HepG2 (cell line): Measurements from ENCODE around the gene CMKLR1. TPM values are rescaled to one million over a fixed set of nuclear protein-coding genes. Genes with fewer than 3 reads are reported as not detected.

Experiments used
- ATAC-seq: fragments of 200-7000 bp; cut with Tn5 transposase; 3 replicates; pipeline ENCODE4 v1.9.1; 2020; ENCODE audit warnings: mild to moderate bottlenecking, moderate library complexity
- BruUV-seq: library from RNA; stranded (reverse); fragments of 400-500 nt; replicated peaks from 2 replicates; lab custom pipeline; 2021; lab: Mats Ljungman, UMichigan
- CTCF ChIA-PET: fragments of 300-600 bp; formaldehyde crosslinking; extraction: SDS; loops from one replicate; lab custom pipeline; 2021; ENCODE audit warnings: low total read pairs, inconsistent platforms, low intra/inter-chr PET ratio; lab: Yijun Ruan, JAX
- POLR2A ChIA-PET: fragments of 350-600 bp; sonication (Branson Sonifier 250); formaldehyde crosslinking; loops from one replicate; lab custom pipeline; 2020; ENCODE audit warnings: antibody characterized with exemption, inconsistent platforms; lab: Yijun Ruan, JAX
- DNase-seq: peaks from one replicate; pipeline ENCODE4 v3.0.0-alpha.2; 2015; ENCODE audit warnings: low spot score
- FAIRE-seq: peaks from 3 replicates; lab custom pipeline; 2011; peaks lifted over from hg19 to GRCh38; lab: Jason Lieb, UNC
- H2AFZ ChIP-seq: one replicate; pipeline ENCODE4 v1.6.1; 2011; ENCODE audit warnings: low read length, inconsistent platforms
- H3K27ac ChIP-seq: fragments of 300-600 bp; 3 replicates; pipeline ENCODE4 v1.8.0; 2011; ENCODE audit warnings: mixed run types, mild to moderate bottlenecking, mixed read lengths, low read length, inconsistent platforms; ENCODE audit not compliant: insufficient read depth; ENCODE audit errors: extremely low read length
- H3K27me3 ChIP-seq, 2 experiments: fragments of 200-600 bp in 1 of 2; 2 replicates in 1 of 2; 3 replicates in 1 of 2; pipeline versions ENCODE4 v1.6.0 to v1.8.0; 2011; ENCODE audit warnings: low read length in 2 of 2, mild to moderate bottlenecking in 2 of 2, moderate library complexity in 2 of 2, inconsistent platforms in 1 of 2; ENCODE audit not compliant: insufficient read depth in 2 of 2, control insufficient read depth in 1 of 2
- H3K36me3 ChIP-seq, 2 experiments: fragments of 200-600 bp in 1 of 2; replicated peaks in 1 of 2; 2 replicates in 1 of 2; 3 replicates in 1 of 2; pipeline versions ENCODE4 v1.5.1 to v1.8.0; 2011; ENCODE audit warnings: low read length in 2 of 2, inconsistent platforms in 1 of 2; ENCODE audit not compliant: insufficient read depth in 2 of 2, control insufficient read depth in 1 of 2
- H3K4me1 ChIP-seq: 2 replicates; pipeline ENCODE4 v1.5.1; 2012; ENCODE audit warnings: low read length, inconsistent platforms; ENCODE audit not compliant: insufficient read depth
- H3K4me2 ChIP-seq: 2 replicates; pipeline ENCODE4 v1.6.0; 2011; ENCODE audit warnings: low read depth, low read length, inconsistent platforms
- H3K4me3 ChIP-seq, 3 experiments: fragments of 200-600 bp in 1 of 3; sonication (generic), shearing (Covaris generic) in 1 of 3; replicated peaks in 1 of 3; 2 replicates each; pipeline ENCODE4 v1.5.1; 2011 to 2016; ENCODE audit warnings: low read length in 3 of 3, inconsistent platforms in 2 of 3, low read depth in 2 of 3, mild to moderate bottlenecking in 2 of 3, control low read depth in 1 of 3, mixed read lengths in 1 of 3; ENCODE audit not compliant: insufficient read depth in 1 of 3
- H3K79me2 ChIP-seq: one replicate; pipeline ENCODE4 v1.6.1; 2011; ENCODE audit warnings: low read length, inconsistent platforms; ENCODE audit not compliant: insufficient read depth
- H3K9ac ChIP-seq: 2 replicates; pipeline ENCODE4 v1.6.0; 2011; ENCODE audit warnings: mild to moderate bottlenecking, low read depth, low read length, inconsistent platforms; ENCODE audit not compliant: insufficient read depth
- H3K9me3 ChIP-seq: 2 replicates; pipeline ENCODE4 v1.5.1; 2012; ENCODE audit warnings: mild to moderate bottlenecking, low read length
- H4K20me1 ChIP-seq: 2 replicates; pipeline ENCODE4 v1.6.0; 2011; ENCODE audit warnings: inconsistent platforms, mild to moderate bottlenecking, low read length, moderate library complexity; ENCODE audit not compliant: insufficient read depth
- CCDC6 ChIP-seq: sonication (generic); formaldehyde crosslinking; IDR thresholded peaks from 2 replicates; pipeline ENCODE4 v1.8.1; 2022; ENCODE audit warnings: mild to moderate bottlenecking, missing genetic modification reagents, moderate library complexity
- GATAD2A ChIP-seq: IDR thresholded peaks from 2 replicates; pipeline ENCODE4 v1.6.1; 2016
- IRF2 ChIP-seq: IDR thresholded peaks from 2 replicates; pipeline ENCODE4 v1.6.1; 2018; ENCODE audit warnings: missing genetic modification reagents, missing compliant biosample characterization
- KDM1A ChIP-seq: IDR thresholded peaks from 2 replicates; pipeline ENCODE4 v1.6.1; 2016; ENCODE audit warnings: missing compliant biosample characterization
- KLF9 ChIP-seq: IDR thresholded peaks from 2 replicates; pipeline ENCODE4 v1.6.1; 2016; ENCODE audit warnings: low read depth
- NFIC ChIP-seq: IDR thresholded peaks from 2 replicates; pipeline ENCODE4 v1.6.1; 2012; ENCODE audit warnings: mild to moderate bottlenecking, low read length, inconsistent platforms
- PLRG1 ChIP-seq: fragments of 450-650 bp; conservative IDR thresholded peaks from 2 replicates; pipeline ENCODE4 v1.6.1; 2016
- SMARCC2 ChIP-seq: fragments of 450-650 bp; IDR thresholded peaks from 2 replicates; pipeline ENCODE4 v1.6.1; 2017; ENCODE audit warnings: antibody characterized with exemption, mild to moderate bottlenecking
- TCF7L2 ChIP-seq: IDR thresholded peaks from 2 replicates; pipeline ENCODE4 v1.6.1; 2011; ENCODE audit warnings: mild to moderate bottlenecking, low read depth, low read length, moderate library complexity
- ZBTB21 ChIP-seq: sonication (generic); formaldehyde crosslinking; IDR thresholded peaks from 2 replicates; pipeline ENCODE4 v1.4.0; 2020; ENCODE audit warnings: missing genetic modification reagents
- ZNF138 ChIP-seq: sonication (generic); formaldehyde crosslinking; IDR thresholded peaks from 2 replicates; pipeline ENCODE4 v1.5.0; 2020; ENCODE audit warnings: mild to moderate bottlenecking, low read depth, missing genetic modification reagents
- ZNF253 ChIP-seq: sonication (generic); formaldehyde crosslinking; IDR thresholded peaks from 2 replicates; pipeline ENCODE4 v1.8.0; 2022; ENCODE audit warnings: mild to moderate bottlenecking, missing genetic modification reagents, borderline replicate concordance
- ZNF629 ChIP-seq: sonication (generic); formaldehyde crosslinking; conservative IDR thresholded peaks from 2 replicates; pipeline ENCODE4 v1.5.0; 2020; ENCODE audit warnings: missing genetic modification reagents
- ZNF776 ChIP-seq: sonication (generic); formaldehyde crosslinking; IDR thresholded peaks from 2 replicates; pipeline ENCODE4 v1.4.0; 2020; ENCODE audit warnings: mild to moderate bottlenecking, missing genetic modification reagents
- ZZZ3 ChIP-seq: sonication (generic); formaldehyde crosslinking; IDR thresholded peaks from 2 replicates; pipeline ENCODE4 v1.4.0; 2020; ENCODE audit warnings: missing genetic modification reagents, mild to moderate bottlenecking, borderline replicate concordance
- WGBS: methylation state at CpG from one replicate; pipeline ENCODE4 v1.1.6; 2017; ENCODE audit warnings: low lambda C conversion rate; 5-methylcytosine and 5-hydroxymethylcytosine counted together
- in situ Hi-C: cut with HindIII; loops from 2 replicates; pipeline ENCODE4 v1.10.0; 2017; ENCODE audit warnings: low pct_unique_long_range_greater_than_20kb; ENCODE audit not compliant: extremely low pct_ligation_motif_present
- intact Hi-C: fragments of 100-400 bp; cut with micrococcal nuclease; formaldehyde crosslinking; loops from one replicate; pipeline ENCODE4 v1.10.0; 2022; ENCODE audit not compliant: unreplicated experiment
- polyA plus RNA-seq, 8 experiments: library from polyadenylated mRNA; depleted of rRNA in 3 of 8; stranded (reverse) in 7 of 8; unstranded in 1 of 8; fragments of >200 nt; fragmentation: Illumina TruSeq in 4 of 8; extraction: Trizol in 4 of 8; gene quantifications; 2 replicates each; pipeline versions ENCODE4 v1.2.1 to v1.2.3, GENCODE V29; 2011 to 2016; ENCODE audit warnings: low read depth in 4 of 8, missing spikeins in 1 of 8, mixed read lengths in 1 of 8; ENCODE audit not compliant: insufficient read depth in 1 of 8
- total RNA-seq, 5 experiments: library from RNA; depleted of rRNA; stranded (reverse); fragments of >200 nt; fragmentation: Illumina TruSeq; extraction: Trizol; gene quantifications; 2 replicates each; pipeline ENCODE4 v1.2.3, GENCODE V29; 2016; ENCODE audit warnings: low read depth in 1 of 5
- TF ChIP-seq, protein P1 (sequence below): IDR thresholded peaks from 2 replicates; pipeline ENCODE4 v1.6.1; 2016; ENCODE audit warnings: missing compliant biosample characterization, missing genetic modification reagents, borderline replicate concordance
- TF ChIP-seq, protein P2 (sequence below): sonication (generic); formaldehyde crosslinking; IDR thresholded peaks from 2 replicates; pipeline ENCODE4 v1.8.0; 2023; ENCODE audit warnings: mild to moderate bottlenecking, missing genetic modification reagents

The CMKLR1 gene
- total and polyA plus RNA-seq, 2 of the 13 experiments (the other 11 are each of a cell fraction or from before 2014, with no cell fraction given), result not detected

GRCh38 chr12:108360057-108360456 lies 20.9 kb upstream of the CMKLR1 start:
- intact Hi-C loops, result no loop called here

GRCh38 chr12:108358580-108358965 lies 19.5 kb upstream of the CMKLR1 start:
- no peaks in the 10 kb centered on the region for H3K79me2 ChIP-seq
- FAIRE-seq (no peak), ATAC-seq (no peak), DNase-seq (no peak)
- H3K9ac ChIP-seq, result no peak overlapping the region
- intact Hi-C loops (no loop called here), in situ Hi-C loops (no loop called here)
- H3K9me3 ChIP-seq, result no peaks in the 10 kb centered on the region
- ChIA-PET CTCF (no interaction called here), POLR2A (no interaction called here)
- H3K4me2 ChIP-seq, result no peak overlapping the region
- no peaks in the 10 kb centered on the region; a peak in 1 of 5 replicates for H3K27me3 ChIP-seq
- no peak overlapping the region for H3K4me3 ChIP-seq
- H4K20me1 ChIP-seq, result no peaks in the 10 kb centered on the region
- 28% methylated on average over 7 of the region's 7 CpGs for WGBS
- no peaks in the 10 kb centered on the region for H3K4me1 ChIP-seq
- no peak overlapping the region for H3K27ac ChIP-seq
- no peaks in the 10 kb centered on the region for H3K36me3 ChIP-seq
- BruUV-seq, result no TSS peak
- H2AFZ ChIP-seq, result no peak overlapping the region
- no peak for TF ChIP-seq ZNF138 (CRISPR knock-in tag)
- TF ChIP-seq IRF2 (CRISPR knock-in tag), result no peak
- TF ChIP-seq CCDC6 (CRISPR knock-in tag), result no peak
- TF ChIP-seq KLF9, result no peak
- no peak for TF ChIP-seq PLRG1
- no peak for TF ChIP-seq NFIC
- TF ChIP-seq ZZZ3 (CRISPR knock-in tag), result no peak
- TF ChIP-seq, protein P1, sequence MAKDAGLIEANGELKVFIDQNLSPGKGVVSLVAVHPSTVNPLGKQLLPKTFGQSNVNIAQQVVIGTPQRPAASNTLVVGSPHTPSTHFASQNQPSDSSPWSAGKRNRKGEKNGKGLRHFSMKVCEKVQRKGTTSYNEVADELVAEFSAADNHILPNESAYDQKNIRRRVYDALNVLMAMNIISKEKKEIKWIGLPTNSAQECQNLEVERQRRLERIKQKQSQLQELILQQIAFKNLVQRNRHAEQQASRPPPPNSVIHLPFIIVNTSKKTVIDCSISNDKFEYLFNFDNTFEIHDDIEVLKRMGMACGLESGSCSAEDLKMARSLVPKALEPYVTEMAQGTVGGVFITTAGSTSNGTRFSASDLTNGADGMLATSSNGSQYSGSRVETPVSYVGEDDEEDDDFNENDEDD, result no peak
- TF ChIP-seq ZBTB21 (CRISPR knock-in tag), result no peak
- no peak for TF ChIP-seq GATAD2A
- TF ChIP-seq TCF7L2, result no peak

More at GRCh38 chr12:108360057-108360456, 20.9 kb upstream of the CMKLR1 start:
- Histone ChIP-seq H3K9me3 (no peaks in the 10 kb centered on the region), H3K4me1 (no peaks in the 10 kb centered on the region), H4K20me1 (no peaks in the 10 kb centered on the region), H3K9ac (no peak overlapping the region), H3K36me3 (no peaks in the 10 kb centered on the region), H3K4me2 (no peak overlapping the region), H3K79me2 (no peaks in the 10 kb centered on the region), H2AFZ (no peak overlapping the region), H3K27me3 (peaks cover 0 to 4% of the 10 kb centered on the region in 2 experiments; a peak in 1 of 5 replicates), H3K27ac (no peak overlapping the region), H3K4me3 (no peak overlapping the region)
- peak; percentile 67 for TF ChIP-seq ZNF629
- TF ChIP-seq, protein P2, sequence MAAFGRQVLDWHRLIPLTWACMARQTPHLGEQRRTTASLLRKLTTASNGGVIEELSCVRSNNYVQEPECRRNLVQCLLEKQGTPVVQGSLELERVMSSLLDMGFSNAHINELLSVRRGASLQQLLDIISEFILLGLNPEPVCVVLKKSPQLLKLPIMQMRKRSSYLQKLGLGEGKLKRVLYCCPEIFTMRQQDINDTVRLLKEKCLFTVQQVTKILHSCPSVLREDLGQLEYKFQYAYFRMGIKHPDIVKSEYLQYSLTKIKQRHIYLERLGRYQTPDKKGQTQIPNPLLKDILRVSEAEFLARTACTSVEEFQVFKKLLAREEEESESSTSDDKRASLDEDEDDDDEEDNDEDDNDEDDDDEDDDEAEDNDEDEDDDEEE (CRISPR knock-in tag), result no peak
- no peak for TF ChIP-seq ZNF253 (CRISPR knock-in tag)
- no peak for TF ChIP-seq ZNF776 (CRISPR knock-in tag)
- no peak for TF ChIP-seq KDM1A
- TF ChIP-seq SMARCC2, result no peak
- POLR2A ChIA-PET, result no interaction called here
- ATAC-seq (no peak), DNase-seq (no peak), FAIRE-seq (no peak)
- no TSS peak for BruUV-seq
- CTCF ChIA-PET, result no interaction called here
- in situ Hi-C loops, result no loop called here
